SH-SY5Y (cell line): Measurements from ENCODE around the gene AKAP6.

ENCODE experiments used
- GATA2 ChIP-seq: IDR thresholded peaks from 2 replicates; pipeline ENCODE4 v1.6.1; 2011; ENCODE audit warnings: mild to moderate bottlenecking, low read depth, low read length
- GATA3 ChIP-seq: IDR thresholded peaks from 2 replicates; pipeline ENCODE4 v1.6.1; 2011; ENCODE audit warnings: low read depth, mild to moderate bottlenecking, low read length, moderate library complexity

GRCh38 chr14:32396885-32397284 lies 67.8 kb downstream of the AKAP6 start:
- no peak for TF ChIP-seq GATA2
- TF ChIP-seq GATA3: no peak
